Hepatocyte (in vitro differentiated cells): ENCODE measurements around the gene SEC24D.

Experiments
- CTCF ChIP-seq: fragments of 200-600 bp; sonication (generic); IDR thresholded peaks from 2 replicates; pipeline ENCODE4 v1.5.1; 2016; ENCODE audit warnings: antibody characterized with exemption, mild to moderate bottlenecking; ENCODE audit not compliant: poor library complexity
- EZH2phosphoT487 ChIP-seq: fragments of 200-600 bp; sonication (generic); IDR thresholded peaks from one replicate; pipeline ENCODE4 v1.6.1; 2018; ENCODE audit warnings: antibody characterized with exemption, mild to moderate bottlenecking, low read depth, moderate library complexity; ENCODE audit not compliant: unreplicated experiment, severe bottlenecking

GRCh38 chr4:118774989-118775388 is 60.9 kb downstream of the SEC24D start:
- TF ChIP-seq CTCF (no peak), EZH2phosphoT487 (no peak)
